K562 (cell line): ENCODE results near the gene ARHGEF25.

Experiments used
- PHB2 ChIP-seq: fragments of 450-650 bp; IDR thresholded peaks from 2 replicates; pipeline ENCODE4 v1.6.1; 2017; ENCODE audit warnings: low read depth
- SMARCB1 ChIP-seq: IDR thresholded peaks from 2 replicates; pipeline ENCODE4 v1.6.1; 2011; ENCODE audit warnings: improper control_type of control experiment, low read depth; ENCODE audit not compliant: insufficient read length
- TAF1 ChIP-seq: IDR thresholded peaks from 2 replicates; pipeline ENCODE4 v1.6.1; 2011; ENCODE audit warnings: mild to moderate bottlenecking, low read length, moderate library complexity; ENCODE audit not compliant: insufficient read depth, control insufficient read depth, severe bottlenecking; ENCODE audit errors: extremely low read depth
- TF ChIP-seq, protein P1 (sequence below): fragments of 250-450 bp; sonication (Bioruptor Pico); IDR thresholded peaks from 2 replicates; pipeline ENCODE4 v1.4.0; 2020; ENCODE audit warnings: mild to moderate bottlenecking, moderate library complexity

DNA sequence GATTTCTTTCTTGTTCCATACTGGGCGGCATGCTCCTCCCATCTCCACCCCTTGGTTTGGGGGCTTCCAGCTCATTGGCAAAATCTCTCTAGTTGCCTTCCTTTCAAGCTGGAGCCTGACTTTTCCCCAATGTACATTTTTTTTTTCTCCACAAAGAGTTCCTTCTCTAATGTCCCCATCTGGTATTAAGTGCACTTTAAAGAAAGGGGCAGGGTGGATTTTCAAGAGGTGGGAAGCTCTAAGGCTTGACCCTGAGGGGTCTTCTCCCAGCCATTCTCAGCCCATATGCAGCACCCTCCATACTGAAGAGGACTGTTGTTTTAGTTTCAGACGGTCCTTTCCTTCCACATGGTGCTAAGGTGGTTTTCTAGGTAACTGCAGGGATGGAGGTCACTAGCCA, 26.1 kb upstream of the ARHGEF25 start:
- no peak for TF ChIP-seq SMARCB1
- TF ChIP-seq TAF1: no peak
- TF ChIP-seq, protein P1, sequence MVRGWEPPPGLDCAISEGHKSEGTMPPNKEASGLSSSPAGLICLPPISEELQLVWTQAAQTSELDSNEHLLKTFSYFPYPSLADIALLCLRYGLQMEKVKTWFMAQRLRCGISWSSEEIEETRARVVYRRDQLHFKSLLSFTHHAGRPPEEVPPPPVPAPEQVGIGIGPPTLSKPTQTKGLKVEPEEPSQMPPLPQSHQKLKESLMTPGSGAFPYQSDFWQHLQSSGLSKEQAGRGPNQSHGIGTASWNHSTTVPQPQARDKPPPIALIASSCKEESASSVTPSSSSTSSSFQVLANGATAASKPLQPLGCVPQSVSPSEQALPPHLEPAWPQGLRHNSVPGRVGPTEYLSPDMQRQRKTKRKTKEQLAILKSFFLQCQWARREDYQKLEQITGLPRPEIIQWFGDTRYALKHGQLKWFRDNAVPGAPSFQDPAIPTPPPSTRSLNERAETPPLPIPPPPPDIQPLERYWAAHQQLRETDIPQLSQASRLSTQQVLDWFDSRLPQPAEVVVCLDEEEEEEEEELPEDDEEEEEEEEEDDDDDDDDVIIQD (CRISPR knock-in tag): no peak
- no peak for TF ChIP-seq PHB2
